HUES64 (cell line): ENCODE data around the gene IQCE.

ENCODE experiments used
- H3K27ac ChIP-seq: 2 replicates; pipeline ENCODE4 v1.7.0; 2013; ENCODE audit warnings: low read depth, low read length, inconsistent platforms
- H3K27me3 ChIP-seq: 2 replicates; pipeline ENCODE4 v1.6.1; 2013; ENCODE audit warnings: mild to moderate bottlenecking, low read length; ENCODE audit not compliant: insufficient read depth
- H3K36me3 ChIP-seq: 2 replicates; pipeline ENCODE4 v1.6.1; 2013; ENCODE audit warnings: mild to moderate bottlenecking, low read length; ENCODE audit not compliant: insufficient read depth
- H3K4me1 ChIP-seq: 2 replicates; pipeline ENCODE4 v1.6.1; 2013; ENCODE audit warnings: mild to moderate bottlenecking, low read length, moderate library complexity; ENCODE audit not compliant: insufficient read depth
- H3K4me3 ChIP-seq: 2 replicates; pipeline ENCODE4 v1.5.1; 2013; ENCODE audit warnings: mild to moderate bottlenecking, low read length, moderate library complexity
- H3K9ac ChIP-seq: 2 replicates; pipeline ENCODE4 v1.6.1; 2013; ENCODE audit warnings: mild to moderate bottlenecking, low read depth, low read length
- H3K9me3 ChIP-seq: 2 replicates; pipeline ENCODE4 v1.6.1; 2013; ENCODE audit warnings: low read depth, low read length; ENCODE audit not compliant: insufficient read depth
- WGBS: fragments of 150-250, 120-280 bp; methylation state at CpG from one replicate; pipeline ENCODE4 v1.1.7; 2013; ENCODE audit warnings: missing lambda C conversion rate; 5-methylcytosine and 5-hydroxymethylcytosine counted together

Gene IQCE

GRCh38 chr7:2537981-2538851 is 20.6 kb upstream of the IQCE start:
- WGBS: 95% methylated on average over 47 of the region's 47 CpGs
- H3K9ac ChIP-seq: no peak overlapping the region
- H3K9me3 ChIP-seq: no peaks in the 10 kb centered on the region
- H3K4me3 ChIP-seq: no peak overlapping the region
- no peaks in the 10 kb centered on the region for H3K27me3 ChIP-seq
- no peaks in the 10 kb centered on the region for H3K4me1 ChIP-seq
- peaks cover 43% of the 10 kb centered on the region for H3K36me3 ChIP-seq
- no peak overlapping the region for H3K27ac ChIP-seq

GRCh38 chr7:2539031-2539911 is 19.5 kb upstream of the IQCE start:
- WGBS: 94% methylated on average over 32 of the region's 32 CpGs
- H3K4me3 ChIP-seq: no peak overlapping the region
- no peaks in the 10 kb centered on the region for H3K4me1 ChIP-seq
- no peak overlapping the region for H3K27ac ChIP-seq
- H3K27me3 ChIP-seq: no peaks in the 10 kb centered on the region
- no peak overlapping the region for H3K9ac ChIP-seq
- H3K9me3 ChIP-seq: no peaks in the 10 kb centered on the region
- H3K36me3 ChIP-seq: peaks cover 53% of the 10 kb centered on the region

GRCh38 chr7:2540133-2540532 is 18.6 kb upstream of the IQCE start:
- Histone ChIP-seq H3K4me1 (no peaks in the 10 kb centered on the region), H3K27ac (no peak overlapping the region), H3K36me3 (peaks cover 60% of the 10 kb centered on the region), H3K27me3 (no peaks in the 10 kb centered on the region), H3K9me3 (no peaks in the 10 kb centered on the region), H3K9ac (no peak overlapping the region), H3K4me3 (no peak overlapping the region)
- 95% methylated on average over 7 of the region's 7 CpGs for WGBS

- Histone ChIP-seq H3K9ac (no peak overlapping the region), H3K36me3 (peaks cover 62% of the 10 kb centered on the region), H3K4me1 (no peaks in the 10 kb centered on the region), H3K27ac (no peak overlapping the region), H3K27me3 (no peaks in the 10 kb centered on the region), H3K4me3 (no peak overlapping the region), H3K9me3 (no peaks in the 10 kb centered on the region)
- WGBS: 96% methylated on average over 19 of the region's 19 CpGs
Measured at GRCh38 chr7:2540641-2541051, 18.1 kb upstream of the IQCE start.

GRCh38 chr7:2541291-2542010 is 17.3 kb upstream of the IQCE start:
- no peak overlapping the region for H3K27ac ChIP-seq
- H3K9ac ChIP-seq: no peak overlapping the region
- no peaks in the 10 kb centered on the region for H3K9me3 ChIP-seq
- H3K27me3 ChIP-seq: no peaks in the 10 kb centered on the region
- WGBS: 96% methylated on average over 40 of the region's 40 CpGs
- H3K4me1 ChIP-seq: no peaks in the 10 kb centered on the region
- H3K36me3 ChIP-seq: peaks cover 70% of the 10 kb centered on the region
- no peak overlapping the region for H3K4me3 ChIP-seq

- WGBS: 96% methylated on average over 25 of the region's 25 CpGs
- Histone ChIP-seq H3K9ac (no peak overlapping the region), H3K36me3 (peaks cover 77% of the 10 kb centered on the region), H3K4me1 (no peaks in the 10 kb centered on the region), H3K27ac (no peak overlapping the region), H3K9me3 (no peaks in the 10 kb centered on the region), H3K4me3 (no peak overlapping the region), H3K27me3 (no peaks in the 10 kb centered on the region)
Measured at GRCh38 chr7:2542011-2542915, 16.5 kb upstream of the IQCE start.

- Histone ChIP-seq H3K9me3 (no peaks in the 10 kb centered on the region), H3K9ac (no peak overlapping the region), H3K27me3 (no peaks in the 10 kb centered on the region), H3K4me3 (no peak overlapping the region), H3K4me1 (no peaks in the 10 kb centered on the region), H3K36me3 (peaks cover 78% of the 10 kb centered on the region), H3K27ac (no peak overlapping the region)
- WGBS: 95% methylated on average over 53 of the region's 53 CpGs
Measured at GRCh38 chr7:2542916-2543871, 15.6 kb upstream of the IQCE start.

- 95% methylated on average over 23 of the region's 23 CpGs for WGBS
- no peak overlapping the region for H3K4me3 ChIP-seq
- peaks cover 70% of the 10 kb centered on the region for H3K36me3 ChIP-seq
- H3K4me1 ChIP-seq: no peaks in the 10 kb centered on the region
- no peaks in the 10 kb centered on the region for H3K27me3 ChIP-seq
- no peaks in the 10 kb centered on the region for H3K9me3 ChIP-seq
- no peak overlapping the region for H3K9ac ChIP-seq
- H3K27ac ChIP-seq: no peak overlapping the region
Measured at GRCh38 chr7:2544541-2545188, 14.1 kb upstream of the IQCE start.

- H3K27ac ChIP-seq: no peak overlapping the region
- H3K4me3 ChIP-seq: no peak overlapping the region
- no peak overlapping the region for H3K9ac ChIP-seq
- peaks cover 70% of the 10 kb centered on the region for H3K36me3 ChIP-seq
- 97% methylated on average over 20 of the region's 20 CpGs for WGBS
- no peaks in the 10 kb centered on the region for H3K4me1 ChIP-seq
- H3K27me3 ChIP-seq: no peaks in the 10 kb centered on the region
- no peaks in the 10 kb centered on the region for H3K9me3 ChIP-seq
Measured at GRCh38 chr7:2545746-2546425, 12.9 kb upstream of the IQCE start.
